PC-3 (cell line): Measurements from ENCODE around the gene TFE3. TPM values are rescaled to one million over a fixed set of nuclear protein-coding genes. Genes with fewer than 3 reads are reported as not detected.

ENCODE experiments used
- ATAC-seq: fragments of 200-7000 bp; cut with Tn5 transposase; 2 replicates; pipeline ENCODE4 v1.9.1; 2020; ENCODE audit warnings: mild to moderate bottlenecking, moderate library complexity
- BruUV-seq: library from RNA; stranded (reverse); fragments of 400-500 nt; replicated peaks from 2 replicates; lab custom pipeline; 2021; lab: Mats Ljungman, UMichigan
- CTCF ChIA-PET: fragments of 300-600 bp; sonication (Branson Sonifier 250); formaldehyde crosslinking; loops from one replicate; lab custom pipeline; 2022; ENCODE audit warnings: antibody characterized with exemption; lab: Charles Lee
- POLR2A ChIA-PET: fragments of 300-600 bp; sonication (Branson Sonifier 250); formaldehyde crosslinking; loops from one replicate; lab custom pipeline; 2022; ENCODE audit warnings: antibody characterized with exemption; ENCODE audit not compliant: unreplicated experiment; lab: Charles Lee
- DNase-seq: peaks from one replicate; pipeline ENCODE4 v3.0.0-alpha.2; 2015
- H2AFZ ChIP-seq: fragments of 300-600 bp; sonication (generic); 2 replicates; pipeline ENCODE4 v1.6.0; 2016; ENCODE audit warnings: antibody characterized with exemption, low read length
- H3F3A ChIP-seq: fragments of 300-600 bp; sonication (generic); one replicate; pipeline ENCODE4 v1.6.0; 2017; ENCODE audit warnings: antibody characterized with exemption, low read length, control low read depth, mild to moderate bottlenecking; ENCODE audit not compliant: unreplicated experiment
- H3K27ac ChIP-seq: fragments of 300-600 bp; sonication (generic); 2 replicates; pipeline ENCODE4 v1.5.1; 2016; ENCODE audit warnings: mild to moderate bottlenecking, low read length
- H3K27me3 ChIP-seq: fragments of 300-600 bp; sonication (generic); 2 replicates; pipeline ENCODE4 v1.6.1; 2016; ENCODE audit warnings: low read length, mixed read lengths
- H3K36me3 ChIP-seq: fragments of 300-600 bp; sonication (generic); 2 replicates; pipeline ENCODE4 v1.6.1; 2016; ENCODE audit warnings: low read depth, mixed run types, low read length, mixed read lengths
- H3K4me1 ChIP-seq: fragments of 300-600 bp; sonication (generic); 2 replicates; pipeline ENCODE4 v1.5.1; 2016; ENCODE audit warnings: low read length; ENCODE audit not compliant: insufficient read depth
- H3K4me2 ChIP-seq: fragments of 300-600 bp; sonication (generic); 2 replicates; pipeline ENCODE4 v1.6.0; 2016; ENCODE audit warnings: low read length
- H3K4me3 ChIP-seq: fragments of 300-600 bp; sonication (generic); 2 replicates; pipeline ENCODE4 v1.5.1; 2016; ENCODE audit warnings: mild to moderate bottlenecking, low read length, mixed read lengths
- H3K79me2 ChIP-seq: fragments of 300-600 bp; sonication (generic); 2 replicates; pipeline ENCODE4 v1.6.1; 2017; ENCODE audit warnings: low read length, mixed read lengths
- H3K9ac ChIP-seq: fragments of 300-600 bp; sonication (generic); 2 replicates; pipeline ENCODE4 v1.6.0; 2016; ENCODE audit warnings: mild to moderate bottlenecking, low read length
- H3K9me2 ChIP-seq: fragments of 300-600 bp; sonication (generic); replicated peaks from 2 replicates; pipeline ENCODE4 v1.6.1; 2016; ENCODE audit warnings: mixed run types, low read length, mixed read lengths
- H3K9me3 ChIP-seq: fragments of 300-600 bp; sonication (generic); 2 replicates; pipeline ENCODE4 v1.6.1; 2016; ENCODE audit warnings: low read length, mixed read lengths
- H4K20me1 ChIP-seq: fragments of 300-600 bp; sonication (generic); 2 replicates; pipeline ENCODE4 v1.6.1; 2016; ENCODE audit warnings: low read length, mixed read lengths
- EZH2 ChIP-seq: fragments of 300-600 bp; sonication (generic); IDR thresholded peaks from one replicate; pipeline ENCODE4 v1.6.1; 2017; ENCODE audit warnings: antibody characterized with exemption, mild to moderate bottlenecking, low read length; ENCODE audit not compliant: unreplicated experiment
- EZH2phosphoT487 ChIP-seq: fragments of 300-600 bp; sonication (generic); IDR thresholded peaks from 2 replicates; pipeline ENCODE4 v1.6.1; 2018; ENCODE audit warnings: mild to moderate bottlenecking, antibody characterized with exemption, low read length, borderline replicate concordance
- intact Hi-C: fragments of 100-400 bp; cut with micrococcal nuclease; formaldehyde crosslinking; loops from 2 replicates; pipeline ENCODE4 v1.9.0; 2023
- total RNA-seq: library from RNA; depleted of rRNA; stranded (reverse); fragments of >200 nt; gene quantifications from 2 replicates; pipeline ENCODE4 v1.2.3, GENCODE V29; 2014
- TF ChIP-seq, protein P1 (sequence below): fragments of 300-600 bp; sonication (generic); conservative IDR thresholded peaks from 2 replicates; pipeline ENCODE4 v1.5.1; 2017; ENCODE audit warnings: antibody characterized with exemption, low read depth, mild to moderate bottlenecking, low read length

Gene TFE3
- total RNA-seq, 1 experiment from 2014 or later, result 46.9 TPM

DNA sequence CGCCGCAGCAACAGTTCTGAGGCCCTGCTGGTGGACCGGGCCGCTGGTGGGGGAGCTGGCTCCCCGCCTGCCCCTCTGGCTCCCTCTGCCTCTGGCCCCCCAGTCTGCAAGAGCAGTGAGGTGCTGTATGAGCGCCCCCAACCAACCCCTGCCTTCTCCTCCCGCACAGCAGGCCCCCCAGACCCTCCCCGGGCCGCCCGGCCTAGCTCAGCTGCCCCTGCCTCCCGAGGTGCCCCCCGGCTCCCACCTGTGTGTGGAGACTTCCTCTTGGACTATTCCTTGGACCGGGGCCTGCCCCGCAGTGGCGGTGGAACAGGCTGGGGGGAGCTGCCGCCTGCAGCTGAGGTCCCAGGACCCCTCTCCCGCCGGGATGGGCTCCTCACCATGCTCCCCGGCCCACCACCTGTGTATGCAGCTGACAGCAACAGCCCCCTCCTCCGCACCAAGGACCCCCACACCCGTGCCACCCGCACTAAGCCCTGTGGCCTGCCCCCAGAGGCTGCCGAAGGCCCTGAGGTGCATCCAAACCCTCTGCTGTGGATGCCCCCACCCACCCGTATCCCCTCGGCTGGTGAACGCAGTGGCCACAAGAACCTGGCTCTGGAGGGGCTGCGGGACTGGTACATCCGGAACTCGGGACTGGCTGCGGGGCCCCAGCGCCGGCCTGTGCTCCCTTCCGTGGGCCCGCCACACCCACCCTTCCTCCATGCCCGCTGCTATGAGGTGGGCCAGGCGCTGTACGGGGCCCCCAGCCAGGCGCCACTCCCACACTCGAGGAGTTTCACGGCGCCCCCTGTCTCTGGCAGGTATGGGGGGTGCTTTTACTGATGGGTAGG lies 24.3 kb upstream of the TFE3 start:
- ATAC-seq, result no peak
- Histone ChIP-seq H3K36me3 (no peaks in the 10 kb centered on the region), H2AFZ (no peak overlapping the region)

DNA sequence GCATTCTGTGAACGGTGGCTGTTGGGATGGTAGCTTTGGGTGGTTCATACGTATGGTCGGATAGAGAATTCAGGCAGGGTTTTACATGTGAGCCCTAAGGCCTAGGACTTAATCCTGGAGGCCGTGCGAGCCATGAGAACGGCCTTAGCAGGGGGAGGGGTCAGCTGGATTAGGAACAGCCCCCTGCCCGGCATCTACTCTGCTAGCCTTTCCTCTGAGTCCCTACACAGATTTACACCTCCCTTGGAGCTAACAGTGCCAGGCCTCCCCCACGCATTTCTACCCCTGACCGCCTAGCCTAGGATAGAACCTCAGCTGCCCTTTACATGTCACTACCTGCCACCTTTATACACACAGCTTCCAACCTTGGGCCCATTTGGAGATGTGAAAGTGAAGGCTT lies 23.5 kb upstream of the TFE3 start:
- H3K9me3 ChIP-seq, result no peaks in the 10 kb centered on the region
- no peaks in the 10 kb centered on the region for H3K79me2 ChIP-seq
- ChIA-PET POLR2A (no interaction called here), CTCF (no interaction called here)
- no peaks in the 10 kb centered on the region for H3K4me1 ChIP-seq
- no peaks in the 10 kb centered on the region for H3K36me3 ChIP-seq
- no TSS peak for BruUV-seq
- no peaks in the 10 kb centered on the region for H3F3A ChIP-seq
- ATAC-seq (no peak), DNase-seq (no peak)
- no peaks in the 10 kb centered on the region for H3K9me2 ChIP-seq
- H3K4me2 ChIP-seq, result no peak overlapping the region
- no peaks in the 10 kb centered on the region for H4K20me1 ChIP-seq
- TF ChIP-seq, protein P1, sequence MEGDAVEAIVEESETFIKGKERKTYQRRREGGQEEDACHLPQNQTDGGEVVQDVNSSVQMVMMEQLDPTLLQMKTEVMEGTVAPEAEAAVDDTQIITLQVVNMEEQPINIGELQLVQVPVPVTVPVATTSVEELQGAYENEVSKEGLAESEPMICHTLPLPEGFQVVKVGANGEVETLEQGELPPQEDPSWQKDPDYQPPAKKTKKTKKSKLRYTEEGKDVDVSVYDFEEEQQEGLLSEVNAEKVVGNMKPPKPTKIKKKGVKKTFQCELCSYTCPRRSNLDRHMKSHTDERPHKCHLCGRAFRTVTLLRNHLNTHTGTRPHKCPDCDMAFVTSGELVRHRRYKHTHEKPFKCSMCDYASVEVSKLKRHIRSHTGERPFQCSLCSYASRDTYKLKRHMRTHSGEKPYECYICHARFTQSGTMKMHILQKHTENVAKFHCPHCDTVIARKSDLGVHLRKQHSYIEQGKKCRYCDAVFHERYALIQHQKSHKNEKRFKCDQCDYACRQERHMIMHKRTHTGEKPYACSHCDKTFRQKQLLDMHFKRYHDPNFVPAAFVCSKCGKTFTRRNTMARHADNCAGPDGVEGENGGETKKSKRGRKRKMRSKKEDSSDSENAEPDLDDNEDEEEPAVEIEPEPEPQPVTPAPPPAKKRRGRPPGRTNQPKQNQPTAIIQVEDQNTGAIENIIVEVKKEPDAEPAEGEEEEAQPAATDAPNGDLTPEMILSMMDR, result no peak
- TF ChIP-seq EZH2phosphoT487, result no peak
- no peak for TF ChIP-seq EZH2
- no peaks in the 10 kb centered on the region for H3K27me3 ChIP-seq
- intact Hi-C loops, result no loop called here
- H3K9ac ChIP-seq, result no peak overlapping the region
- H3K4me3 ChIP-seq, result no peak overlapping the region
- no peak overlapping the region for H2AFZ ChIP-seq
- H3K27ac ChIP-seq, result no peak overlapping the region

More for the DNA sequence above, 24.3 kb upstream of the TFE3 start:
- intact Hi-C loops, result no loop called here
- Histone ChIP-seq H3K9me2 (no peaks in the 10 kb centered on the region), H3K4me2 (no peak overlapping the region), H3K27me3 (no peaks in the 10 kb centered on the region), H3K79me2 (no peaks in the 10 kb centered on the region), H3K9ac (no peak overlapping the region), H4K20me1 (no peaks in the 10 kb centered on the region), H3K27ac (no peak overlapping the region), H3K4me3 (no peak overlapping the region), H3F3A (no peaks in the 10 kb centered on the region), H3K9me3 (no peaks in the 10 kb centered on the region), H3K4me1 (no peaks in the 10 kb centered on the region)
- TF ChIP-seq, protein P1, result no peak
- TF ChIP-seq EZH2phosphoT487, result no peak
- no peak for TF ChIP-seq EZH2
- POLR2A ChIA-PET, result no interaction called here
- no TSS peak for BruUV-seq
- DNase-seq, result no peak
- CTCF ChIA-PET, result no interaction called here

DNA sequence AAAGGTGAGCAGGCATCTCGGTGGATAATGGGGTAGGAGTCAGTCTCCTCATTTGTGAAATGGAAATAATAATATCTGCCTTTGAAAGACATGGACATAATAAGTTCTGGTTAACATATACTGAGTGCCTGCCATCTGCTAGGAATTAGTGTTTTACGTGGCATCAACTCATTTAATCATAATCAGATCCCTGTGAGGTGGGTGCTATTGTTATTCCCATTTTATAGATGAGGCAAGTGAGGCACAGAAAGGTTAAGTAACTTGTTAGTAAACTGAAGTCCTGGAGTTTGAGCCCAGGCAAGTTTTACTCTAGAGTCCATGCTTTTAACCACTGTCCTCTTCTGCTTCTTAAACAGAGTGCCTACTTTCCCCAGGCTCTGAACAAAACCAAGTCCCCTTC lies 23.1 kb upstream of the TFE3 start:
- Histone ChIP-seq H3K4me2 (no peak overlapping the region), H3K4me3 (no peak overlapping the region), H3F3A (no peaks in the 10 kb centered on the region), H3K9ac (no peak overlapping the region), H3K9me3 (no peaks in the 10 kb centered on the region), H3K4me1 (no peaks in the 10 kb centered on the region), H4K20me1 (no peaks in the 10 kb centered on the region), H2AFZ (no peak overlapping the region), H3K36me3 (no peaks in the 10 kb centered on the region), H3K79me2 (no peaks in the 10 kb centered on the region), H3K9me2 (no peaks in the 10 kb centered on the region), H3K27ac (no peak overlapping the region), H3K27me3 (no peaks in the 10 kb centered on the region)
- BruUV-seq, result no TSS peak
- POLR2A ChIA-PET, result no interaction called here
- no peak for ATAC-seq
- intact Hi-C loops, result no loop called here
- DNase-seq, result no peak
- CTCF ChIA-PET, result no interaction called here
- TF ChIP-seq EZH2, result no peak
- TF ChIP-seq EZH2phosphoT487, result no peak
- TF ChIP-seq, protein P1, result no peak
